GM13976 (cell line): ENCODE data around the gene FAM168B.
A peak's percentile ranks its signal among the peaks of the same experiment; 100 is the strongest.

Experiments used
- DNase-seq: peaks from one replicate; pipeline ENCODE4 v3.0.0; 2012; ENCODE audit warnings: low spot score
- in situ Hi-C: fragments of 300-500 bp; cut with MboI; formaldehyde crosslinking; loops from one replicate; pipeline ENCODE4 v1.12.0; 2022; ENCODE audit warnings: low sequenced_read_pairs, mixed read lengths, inconsistent platforms; ENCODE audit not compliant: unreplicated experiment
- TF ChIP-seq, protein P1 (sequence below): IDR thresholded peaks from 2 replicates; pipeline ENCODE4 v1.5.1; 2012; ENCODE audit warnings: borderline replicate concordance, mild to moderate bottlenecking; ENCODE audit not compliant: insufficient read depth; ENCODE audit errors: extremely low read depth, missing control alignments, control extremely low read depth

Gene FAM168B

DNA sequence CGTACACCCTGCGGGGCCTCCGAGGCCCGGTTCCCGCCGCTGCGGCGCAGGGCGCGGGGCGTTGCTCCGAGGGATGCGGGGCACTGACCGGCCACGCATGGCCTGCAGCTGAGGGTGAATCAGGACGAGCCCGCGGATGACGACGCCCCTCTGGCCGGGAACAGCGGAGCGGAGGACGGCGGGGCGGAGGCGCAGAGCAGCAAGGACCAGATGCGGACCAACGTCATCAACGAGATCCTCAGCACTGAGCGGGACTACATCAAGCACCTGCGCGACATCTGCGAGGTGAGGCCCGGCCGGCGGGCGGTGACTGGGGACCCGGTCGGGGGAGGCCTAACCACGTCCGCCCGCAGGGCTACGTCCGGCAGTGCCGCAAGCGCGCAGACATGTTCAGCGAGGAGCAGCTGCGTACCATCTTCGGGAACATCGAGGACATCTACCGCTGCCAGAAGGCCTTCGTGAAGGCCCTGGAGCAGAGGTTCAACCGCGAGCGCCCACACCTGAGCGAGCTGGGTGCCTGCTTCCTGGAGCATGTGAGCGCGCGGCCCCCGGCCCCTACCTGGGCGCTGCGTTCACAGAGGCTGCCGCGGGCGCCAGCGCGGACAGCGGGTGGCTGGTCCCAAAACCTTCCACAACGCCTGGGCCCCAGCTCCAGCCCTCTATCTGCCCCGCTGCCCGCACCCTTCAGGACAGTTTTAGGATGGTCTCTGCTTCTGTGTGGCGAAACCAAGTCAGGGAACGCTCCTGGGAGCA, 53.2 kb downstream of the FAM168B start:
- DNase-seq, result peak; percentile 66
- TF ChIP-seq, protein P1, sequence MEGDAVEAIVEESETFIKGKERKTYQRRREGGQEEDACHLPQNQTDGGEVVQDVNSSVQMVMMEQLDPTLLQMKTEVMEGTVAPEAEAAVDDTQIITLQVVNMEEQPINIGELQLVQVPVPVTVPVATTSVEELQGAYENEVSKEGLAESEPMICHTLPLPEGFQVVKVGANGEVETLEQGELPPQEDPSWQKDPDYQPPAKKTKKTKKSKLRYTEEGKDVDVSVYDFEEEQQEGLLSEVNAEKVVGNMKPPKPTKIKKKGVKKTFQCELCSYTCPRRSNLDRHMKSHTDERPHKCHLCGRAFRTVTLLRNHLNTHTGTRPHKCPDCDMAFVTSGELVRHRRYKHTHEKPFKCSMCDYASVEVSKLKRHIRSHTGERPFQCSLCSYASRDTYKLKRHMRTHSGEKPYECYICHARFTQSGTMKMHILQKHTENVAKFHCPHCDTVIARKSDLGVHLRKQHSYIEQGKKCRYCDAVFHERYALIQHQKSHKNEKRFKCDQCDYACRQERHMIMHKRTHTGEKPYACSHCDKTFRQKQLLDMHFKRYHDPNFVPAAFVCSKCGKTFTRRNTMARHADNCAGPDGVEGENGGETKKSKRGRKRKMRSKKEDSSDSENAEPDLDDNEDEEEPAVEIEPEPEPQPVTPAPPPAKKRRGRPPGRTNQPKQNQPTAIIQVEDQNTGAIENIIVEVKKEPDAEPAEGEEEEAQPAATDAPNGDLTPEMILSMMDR, result no peak
- in situ Hi-C loops, result no loop called here

DNA sequence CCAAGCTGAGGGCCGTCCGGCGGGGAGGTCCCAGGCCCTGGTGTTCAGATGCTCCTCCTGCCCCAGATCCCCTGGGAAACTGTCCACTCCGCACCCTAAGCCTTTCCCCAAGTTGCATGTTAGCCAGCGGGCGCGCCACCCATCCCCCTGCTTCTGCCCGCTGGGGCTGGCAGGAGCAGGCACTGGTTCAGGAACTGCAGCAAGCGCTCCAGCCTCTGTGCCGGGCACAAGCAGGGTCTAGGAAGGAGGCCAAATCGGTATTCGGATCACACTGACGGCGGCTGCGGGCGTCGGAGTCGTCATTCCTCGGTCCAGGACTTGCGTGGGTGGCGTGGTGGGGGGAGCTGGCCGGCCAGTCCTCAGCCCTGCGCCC, 53.7 kb downstream of the FAM168B start:
- in situ Hi-C loops, result no loop called here
- TF ChIP-seq, protein P1, result no peak
- DNase-seq, result no peak

DNA sequence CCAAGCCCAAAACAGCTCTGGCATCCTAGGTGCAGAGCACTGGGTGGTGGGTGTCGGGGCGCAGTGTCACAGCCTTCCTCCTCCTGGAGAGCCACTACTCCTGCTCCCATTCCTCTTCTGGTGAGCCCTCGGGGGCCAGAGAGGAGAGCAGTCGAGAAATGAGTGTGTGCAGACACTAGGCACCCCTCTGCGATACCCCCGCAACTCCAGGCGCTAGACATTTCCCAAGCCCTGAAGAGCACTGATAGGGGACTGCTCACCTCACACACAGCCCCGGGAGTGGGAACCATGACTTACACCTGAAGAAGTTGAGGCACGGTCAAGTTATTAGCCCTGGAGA, 54.2 kb downstream of the FAM168B start:
- in situ Hi-C loops, result no loop called here
- TF ChIP-seq, protein P1, result no peak
- DNase-seq, result no peak

DNA sequence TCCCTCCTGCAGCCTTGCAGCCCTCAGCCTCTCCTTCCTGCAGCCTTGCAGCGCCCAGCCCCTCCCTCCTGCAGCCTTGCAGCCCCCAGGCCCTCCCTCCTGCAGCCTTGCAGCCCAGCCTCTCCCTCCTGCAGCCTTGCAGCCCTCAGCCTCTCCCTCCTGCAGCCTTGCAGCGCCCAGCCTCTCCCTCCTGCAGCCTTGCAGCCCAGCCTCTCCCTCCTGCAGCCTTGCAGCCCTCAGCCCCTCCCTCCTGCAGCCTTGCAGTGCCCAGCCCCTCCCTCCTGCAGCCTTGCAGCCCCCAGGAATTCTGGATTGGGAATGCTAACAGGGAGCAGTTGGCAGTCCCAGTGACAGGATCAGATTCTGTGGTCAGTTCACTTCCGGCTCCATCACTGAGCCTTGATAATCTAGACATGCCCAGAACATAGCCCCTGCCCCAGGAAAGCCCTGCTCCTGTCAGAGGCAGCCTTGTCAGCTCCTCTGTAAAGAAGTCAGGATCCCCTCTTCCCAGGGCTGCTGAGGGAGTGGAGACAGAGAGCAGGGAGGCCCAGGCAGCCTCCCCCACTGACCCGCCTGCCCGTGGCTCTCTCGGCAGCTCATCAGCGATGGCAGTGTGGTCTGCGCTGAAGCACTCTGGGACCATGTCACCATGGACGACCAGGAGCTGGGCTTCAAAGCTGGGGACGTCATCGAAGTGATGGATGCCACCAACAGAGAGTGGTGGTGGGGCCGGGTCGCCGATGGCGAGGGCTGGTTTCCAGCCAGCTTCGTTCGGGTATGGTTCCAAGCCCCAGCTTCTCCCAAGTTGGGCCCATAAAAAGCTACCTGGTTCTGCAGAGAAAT, 54.8 kb downstream of the FAM168B start:
- DNase-seq, result no peak
- TF ChIP-seq, protein P1, result no peak
- in situ Hi-C loops, result no loop called here

DNA sequence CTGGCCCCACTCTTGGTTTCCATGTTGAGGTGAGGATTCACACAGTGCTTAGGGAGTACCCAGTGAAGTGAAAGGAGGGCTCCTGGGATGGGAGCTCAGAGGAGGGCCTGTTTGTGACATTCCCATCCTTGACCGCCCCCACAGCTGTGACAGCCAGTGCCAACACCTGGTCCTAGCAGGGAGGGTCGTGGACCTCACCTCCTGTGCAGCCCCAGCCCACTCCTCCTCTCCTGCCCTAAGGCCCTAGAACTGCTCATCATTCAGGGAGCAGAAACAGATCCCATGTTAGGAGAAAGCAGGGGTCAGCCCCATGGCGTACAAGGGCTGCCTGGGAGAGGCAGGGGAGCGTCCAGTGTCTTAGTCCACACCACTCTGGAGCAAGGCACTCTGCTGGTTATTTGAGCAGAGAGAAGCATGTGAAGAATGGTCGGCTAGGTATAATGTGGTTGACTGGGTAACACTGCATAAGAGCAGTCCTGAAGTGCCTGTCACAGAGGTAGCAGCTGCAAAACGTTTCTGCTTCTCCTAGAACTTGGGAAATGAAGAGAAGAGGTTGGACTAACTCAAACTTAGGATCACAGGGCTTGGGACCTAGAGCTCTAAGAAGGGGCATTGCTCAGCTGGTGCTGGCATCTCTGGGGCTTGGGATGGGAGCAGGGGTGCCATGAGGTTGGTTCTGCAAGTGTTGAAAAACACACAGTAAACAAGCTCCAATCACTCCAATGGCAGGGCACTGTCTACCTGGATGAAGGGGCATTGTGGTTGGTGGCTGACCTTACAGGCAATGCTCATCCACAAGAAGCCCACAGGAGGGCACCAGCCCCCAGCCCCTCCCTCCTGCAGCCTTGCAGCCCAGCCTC, 55.6 kb downstream of the FAM168B start:
- TF ChIP-seq, protein P1, result no peak
- DNase-seq, result no peak
- in situ Hi-C loops, result no loop called here

DNA sequence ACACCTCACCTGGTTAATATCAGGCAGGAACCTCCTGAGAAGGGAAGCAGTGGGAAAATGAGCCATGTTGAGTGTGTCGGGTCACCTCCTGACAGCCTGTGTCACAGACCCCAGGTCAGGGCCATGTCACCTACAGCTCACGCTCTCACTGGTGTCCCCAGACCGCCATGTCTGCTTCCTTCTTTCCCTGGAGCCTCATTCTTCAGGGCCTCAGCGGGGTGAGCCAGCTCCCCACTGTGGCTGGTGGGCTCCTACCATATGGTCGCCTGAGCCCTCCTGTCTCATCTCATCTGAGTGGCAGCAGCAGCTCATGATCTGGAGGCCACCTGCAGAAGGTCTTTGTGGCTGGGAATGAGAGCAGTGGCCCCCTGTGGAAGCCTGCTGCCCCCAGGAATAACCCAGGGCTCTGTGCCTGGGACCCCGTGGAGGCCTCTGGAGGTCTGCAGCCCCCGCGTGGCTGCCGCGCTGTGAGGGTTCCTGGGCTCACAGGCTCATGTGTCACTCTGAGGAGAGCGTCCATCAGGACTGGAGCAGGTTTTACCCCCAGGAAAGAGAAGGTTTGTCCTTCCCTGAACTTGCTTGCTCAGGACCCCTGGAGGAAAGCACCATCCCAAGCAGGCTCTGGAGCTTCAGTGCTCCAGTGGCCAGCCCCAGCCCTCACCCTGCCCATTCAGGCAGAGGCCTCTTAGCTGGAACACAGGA, 56.4 kb downstream of the FAM168B start:
- DNase-seq, result no peak
- in situ Hi-C loops, result no loop called here
- TF ChIP-seq, protein P1, result no peak
